Stomach (tissue), 9 donors: Measurements from ENCODE around the gene TTC17. TPM values are rescaled to one million over a fixed set of nuclear protein-coding genes. Genes with fewer than 3 reads are reported as not detected.

ENCODE experiments used
- DNase-seq, 2 donors: peaks; one replicate each; pipeline versions ENCODE4 v3.0.0 to v3.0.0-alpha.2; 2013 to 2019
- H3K27ac ChIP-seq, 5 donors: fragments of 200-600 bp in 4 of 5; sonication (generic) in 4 of 5; one replicate each; pipeline ENCODE4 v1.5.1; 2013 to 2019; ENCODE audit warnings: mild to moderate bottlenecking in 1 of 5, moderate library complexity in 1 of 5
- H3K27me3 ChIP-seq, 3 donors: fragments of 200-600 bp; sonication (generic); one replicate each; pipeline ENCODE4 v1.5.1; 2017 to 2019; ENCODE audit warnings: mixed run types in 1 of 3
- H3K36me3 ChIP-seq, 4 donors: fragments of 200-600 bp; sonication (generic); 1 replicate in 3 of 4; 2 replicates in 1 of 4; pipeline ENCODE4 v1.5.1; 2016 to 2019
- H3K4me1 ChIP-seq, 4 donors: fragments of 200-600 bp; sonication (generic); one replicate each; pipeline ENCODE4 v1.5.1; 2016 to 2019
- H3K4me3 ChIP-seq, 4 donors: fragments of 200-600 bp; sonication (generic) in 3 of 4; one replicate each; pipeline ENCODE4 v1.5.1; 2016 to 2019; ENCODE audit warnings: mild to moderate bottlenecking in 1 of 4
- H3K9me3 ChIP-seq, 4 donors: fragments of 200-600 bp; sonication (generic); one replicate each; pipeline ENCODE4 v1.5.1; 2016 to 2019
- CTCF ChIP-seq, 7 experiments: fragments of 450-650 bp in 4 of 7; fragments of 200-600 bp in 3 of 7; sonication (generic) in 3 of 7; IDR thresholded peaks; one replicate each; pipeline ENCODE4 v1.5.1; 2016 to 2019; ENCODE audit warnings: antibody characterized with exemption in 7 of 7, control low read depth in 2 of 7, mild to moderate bottlenecking in 1 of 7
- EP300 ChIP-seq: sonication (generic); formaldehyde crosslinking; IDR thresholded peaks from one replicate; pipeline ENCODE4 v1.6.1; 2017; ENCODE audit warnings: antibody characterized with exemption
- POLR2A ChIP-seq, 4 donors: fragments of 450-650 bp; IDR thresholded peaks; one replicate each; pipeline ENCODE4 v1.6.1; 2016; ENCODE audit warnings: antibody characterized with exemption in 4 of 4, control low read depth in 2 of 4, mild to moderate bottlenecking in 1 of 4, moderate library complexity in 1 of 4
- POLR2AphosphoS5 ChIP-seq, 3 donors: sonication (generic); formaldehyde crosslinking; IDR thresholded peaks; one replicate each; pipeline ENCODE4 v1.6.1; 2016; ENCODE audit warnings: antibody characterized with exemption in 3 of 3
- WGBS, 5 donors: extraction: QIAGEN DNeasy Blood & Tissue Kit in 3 of 5; methylation state at CpG; one replicate each; pipeline versions ENCODE4 v1.1.5 to v1.1.7; 2013 to 2018; 5-methylcytosine and 5-hydroxymethylcytosine counted together
- intact Hi-C: fragments of 100-400 bp; cut with DNase I; formaldehyde crosslinking; loops from one replicate; pipeline ENCODE4 v1.15.1; 2023; ENCODE audit warnings: low total_unique reads
- polyA plus RNA-seq, 3 donors: library from polyadenylated mRNA; stranded (reverse); fragments of 200-250 nt; gene quantifications; one replicate each; pipeline ENCODE4 v1.2.3, GENCODE V29; 2013
- total RNA-seq, 5 donors: library from RNA; depleted of rRNA; stranded (reverse); fragments of >200 nt; gene quantifications; one replicate each; pipeline versions ENCODE4 v1.1.0 to v1.2.3, GENCODE V29; 2014 to 2016
- donor health status: healthy with polysubstance abuse.
- donor health status: Bipolar disorder and iron deficiency.
- donor health status: healthy.

TTC17 gene
- total and polyA plus RNA-seq, 8 donors, result 9.0 to 228 (median 66.5) TPM

GRCh38 chr11:43393765-43394355, 35.1 kb downstream of the TTC17 start:
- H3K36me3 ChIP-seq, result peaks cover 29 to 92% (median 87%) of the 10 kb centered on the region in 4 donors
- H3K9me3 ChIP-seq, result no peaks in the 10 kb centered on the region
- peak; percentile 26 to 75 for DNase-seq
- no peaks in the 10 kb centered on the region for H3K27me3 ChIP-seq
- no peak for TF ChIP-seq POLR2A (IDR thresholded peaks at IDR 0.05)
- no peak for TF ChIP-seq EP300
- no peak for TF ChIP-seq POLR2AphosphoS5 (IDR thresholded peaks at IDR 0.05)
- TF ChIP-seq CTCF (IDR thresholded peaks at IDR 0.05), result no peak
- H3K27ac ChIP-seq, result no peak overlapping the region
- H3K4me3 ChIP-seq, result no peak overlapping the region
- intact Hi-C loops, result no loop called here
- 58 to 67% (median 64%) methylated on average over 2 of the region's 2 CpGs for WGBS, 5 donors
- H3K4me1 ChIP-seq, result peaks cover 0 to 12% (median 5%) of the 10 kb centered on the region in 4 donors

- intact Hi-C loops, result no loop called here
- DNase-seq, result no peak
- Histone ChIP-seq H3K9me3 (no peaks in the 10 kb centered on the region), H3K36me3 (peaks cover 43 to 93% (median 91%) of the 10 kb centered on the region in 4 donors), H3K27me3 (no peaks in the 10 kb centered on the region), H3K27ac (no peak overlapping the region), H3K4me1 (peaks cover 0 to 12% (median 5%) of the 10 kb centered on the region in 4 donors), H3K4me3 (no peak overlapping the region)
- WGBS, 5 donors, result 37 to 67% (median 39%) methylated on average over 3 of the region's 3 CpGs
- TF ChIP-seq POLR2AphosphoS5 (IDR thresholded peaks at IDR 0.05) (no peak), EP300 (no peak), CTCF (IDR thresholded peaks at IDR 0.05) (no peak), POLR2A (IDR thresholded peaks at IDR 0.05) (no peak)
These were observed 37.9 kb downstream of the TTC17 start for GRCh38 chr11:43396617-43397016.

GRCh38 chr11:43397251-43397650, 38.5 kb downstream of the TTC17 start:
- 86 to 94% (median 87%) methylated on average over 3 of the region's 3 CpGs for WGBS, 5 donors
- TF ChIP-seq POLR2A (IDR thresholded peaks at IDR 0.05) (no peak), CTCF (IDR thresholded peaks at IDR 0.05) (no peak), EP300 (no peak), POLR2AphosphoS5 (IDR thresholded peaks at IDR 0.05) (no peak)
- Histone ChIP-seq H3K27me3 (no peaks in the 10 kb centered on the region), H3K4me1 (peaks cover 0 to 12% (median 5%) of the 10 kb centered on the region in 4 donors), H3K36me3 (peaks cover 45 to 93% (median 91%) of the 10 kb centered on the region in 4 donors), H3K27ac (no peak overlapping the region), H3K9me3 (no peaks in the 10 kb centered on the region), H3K4me3 (no peak overlapping the region)
- intact Hi-C loops, result no loop called here
- DNase-seq, result no peak

GRCh38 chr11:43399983-43400630, 41.4 kb downstream of the TTC17 start:
- Histone ChIP-seq H3K27ac (no peak overlapping the region), H3K9me3 (no peaks in the 10 kb centered on the region), H3K4me1 (no peaks in the 10 kb centered on the region), H3K36me3 (peaks cover 59 to 99% (median 96%) of the 10 kb centered on the region in 4 donors), H3K27me3 (no peaks in the 10 kb centered on the region), H3K4me3 (no peak overlapping the region)
- TF ChIP-seq POLR2AphosphoS5 (IDR thresholded peaks at IDR 0.05) (no peak), EP300 (no peak), POLR2A (IDR thresholded peaks at IDR 0.05) (no peak), CTCF (IDR thresholded peaks at IDR 0.05) (no peak)
- no peak for DNase-seq
- 73 to 98% (median 96%) methylated on average over 2 of the region's 2 CpGs for WGBS, 5 donors
- intact Hi-C loops, result no loop called here
